HAP-1 (cell line): ENCODE data around the gene NOL7.

Experiments used
- DNase-seq, 2 experiments: peaks; one replicate each; pipeline ENCODE4 v3.0.0-alpha.2; 2016 to 2020; ENCODE audit warnings: low spot score in 2 of 2
- H3K27me3 ChIP-seq: fragments of 250-450 bp; sonication (Bioruptor Pico); 2 replicates; pipeline ENCODE4 v1.5.1; 2020; ENCODE audit warnings: low read depth, mild to moderate bottlenecking, moderate library complexity
- H3K36me3 ChIP-seq: fragments of 250-450 bp; sonication (Bioruptor Pico); replicated peaks from 2 replicates; pipeline ENCODE4 v1.5.1; 2020; ENCODE audit warnings: mild to moderate bottlenecking
- H3K4me1 ChIP-seq: fragments of 250-450 bp; sonication (Bioruptor Pico); 2 replicates; pipeline ENCODE4 v1.5.1; 2020; ENCODE audit warnings: mild to moderate bottlenecking
- H3K4me3 ChIP-seq: fragments of 250-450 bp; sonication (Bioruptor Pico); 2 replicates; pipeline ENCODE4 v1.5.1; 2020; ENCODE audit warnings: mild to moderate bottlenecking, moderate library complexity
- H3K9me3 ChIP-seq: fragments of 250-450 bp; sonication (Bioruptor Pico); 2 replicates; pipeline ENCODE4 v1.5.1; 2020; ENCODE audit warnings: mild to moderate bottlenecking, moderate library complexity
- in situ Hi-C: fragments of 300-500 bp; cut with MboI; formaldehyde crosslinking; loops from 3 replicates; pipeline ENCODE4 v1.14.3; 2020; ENCODE audit warnings: low sequenced_read_pairs, inconsistent platforms, mixed read lengths

The NOL7 gene

GRCh38 chr6:13581700-13582229 is 33.4 kb upstream of the NOL7 start:
- in situ Hi-C loops, result loop anchor here (25.0 kb wide), 1 partner anchor 244 kb away; the partner anchor contains the start of gene TBC1D7
- Histone ChIP-seq H3K4me1 (peaks cover 6% of the 10 kb centered on the region), H3K9me3 (no peaks in the 10 kb centered on the region), H3K36me3 (peaks cover 9% of the 10 kb centered on the region), H3K27me3 (no peaks in the 10 kb centered on the region), H3K4me3 (no peak overlapping the region)
- no peak for DNase-seq

GRCh38 chr6:13586603-13587542 is 28.3 kb upstream of the NOL7 start:
- Histone ChIP-seq H3K4me1 (peaks cover 3% of the 10 kb centered on the region), H3K36me3 (peaks cover 12% of the 10 kb centered on the region), H3K9me3 (no peaks in the 10 kb centered on the region), H3K4me3 (no peak overlapping the region), H3K27me3 (no peaks in the 10 kb centered on the region)
- no peak for DNase-seq
- in situ Hi-C loops, result loop anchor here (25.0 kb wide), 1 partner anchor 250 kb away; the partner anchor contains the start of gene TBC1D7

- H3K9me3 ChIP-seq, result no peaks in the 10 kb centered on the region
- DNase-seq, result no peak
- H3K4me1 ChIP-seq, result no peaks in the 10 kb centered on the region
- no peak overlapping the region for H3K4me3 ChIP-seq
- H3K36me3 ChIP-seq, result peaks cover 9% of the 10 kb centered on the region
- no peaks in the 10 kb centered on the region for H3K27me3 ChIP-seq
- in situ Hi-C loops, result loop anchor here (25.0 kb wide), 1 partner anchor 252 kb away; the partner anchor contains the start of gene TBC1D7
These were observed 25.3 kb upstream of the NOL7 start for GRCh38 chr6:13589801-13590200.

- in situ Hi-C loops, result loop anchor here (25.0 kb wide), 1 partner anchor 253 kb away; the partner anchor contains the start of gene TBC1D7
- H3K36me3 ChIP-seq, result peaks cover 5% of the 10 kb centered on the region; the same call in 1 of the 2 replicates
- no peak for DNase-seq
- no peak overlapping the region for H3K4me3 ChIP-seq
- no peaks in the 10 kb centered on the region for H3K4me1 ChIP-seq
- no peaks in the 10 kb centered on the region for H3K27me3 ChIP-seq
- no peaks in the 10 kb centered on the region for H3K9me3 ChIP-seq
These were observed 24.5 kb upstream of the NOL7 start for GRCh38 chr6:13590574-13591153.

GRCh38 chr6:13591205-13591921 is 23.8 kb upstream of the NOL7 start:
- peaks cover 5% of the 10 kb centered on the region; the same call in 1 of the 2 replicates for H3K36me3 ChIP-seq
- in situ Hi-C loops, result loop anchor here (25.0 kb wide), 1 partner anchor 254 kb away; the partner anchor contains the start of gene TBC1D7
- no peak for DNase-seq

GRCh38 chr6:13593103-13593502 is 22.0 kb upstream of the NOL7 start:
- H3K4me1 ChIP-seq, result no peaks in the 10 kb centered on the region
- no peak overlapping the region for H3K4me3 ChIP-seq
- DNase-seq, result no peak
- in situ Hi-C loops, result loop anchor here (25.0 kb wide), 1 partner anchor 256 kb away; the partner anchor contains the start of gene TBC1D7
- no peaks in the 10 kb centered on the region for H3K9me3 ChIP-seq
- peaks cover 11% of the 10 kb centered on the region for H3K36me3 ChIP-seq
- no peaks in the 10 kb centered on the region for H3K27me3 ChIP-seq

More at GRCh38 chr6:13591205-13591921, 23.8 kb upstream of the NOL7 start:
- H3K27me3 ChIP-seq, result no peaks in the 10 kb centered on the region
- H3K4me1 ChIP-seq, result no peaks in the 10 kb centered on the region
- no peak overlapping the region for H3K4me3 ChIP-seq
- no peaks in the 10 kb centered on the region for H3K9me3 ChIP-seq

- Histone ChIP-seq H3K9me3 (no peaks in the 10 kb centered on the region), H3K4me1 (no peaks in the 10 kb centered on the region), H3K36me3 (peaks cover 9% of the 10 kb centered on the region), H3K4me3 (no peak overlapping the region), H3K27me3 (no peaks in the 10 kb centered on the region)
- in situ Hi-C loops, result loop anchor here (25.0 kb wide), 1 partner anchor 256 kb away; the partner anchor contains the start of gene TBC1D7
- DNase-seq, result no peak
These were observed 21.4 kb upstream of the NOL7 start for GRCh38 chr6:13593720-13594119.

- peaks cover 9% of the 10 kb centered on the region for H3K36me3 ChIP-seq
- DNase-seq, result no peak
- no peaks in the 10 kb centered on the region for H3K4me1 ChIP-seq
- no peak overlapping the region for H3K4me3 ChIP-seq
- no peaks in the 10 kb centered on the region for H3K27me3 ChIP-seq
- no peaks in the 10 kb centered on the region for H3K9me3 ChIP-seq
- in situ Hi-C loops, result loop anchor here (25.0 kb wide), 1 partner anchor 260 kb away; the partner anchor contains the start of gene TBC1D7
These were observed 18.1 kb upstream of the NOL7 start for GRCh38 chr6:13597073-13597472.

GRCh38 chr6:13600036-13600435 is 15.1 kb upstream of the NOL7 start:
- Histone ChIP-seq H3K9me3 (no peaks in the 10 kb centered on the region), H3K4me3 (no peak overlapping the region), H3K27me3 (no peaks in the 10 kb centered on the region), H3K4me1 (no peaks in the 10 kb centered on the region), H3K36me3 (peaks cover 9% of the 10 kb centered on the region)
- in situ Hi-C loops, result no loop called here
- DNase-seq, result no peak

- H3K4me1 ChIP-seq, result no peaks in the 10 kb centered on the region
- H3K4me3 ChIP-seq, result no peak overlapping the region
- H3K9me3 ChIP-seq, result no peaks in the 10 kb centered on the region
- in situ Hi-C loops, result no loop called here
- no peaks in the 10 kb centered on the region for H3K27me3 ChIP-seq
- H3K36me3 ChIP-seq, result no peaks in the 10 kb centered on the region; the same call in 1 of the 2 replicates
- DNase-seq, result no peak
These were observed 11.0 kb upstream of the NOL7 start for GRCh38 chr6:13604135-13604534.

GRCh38 chr6:13604546-13605416 is 10.4 kb upstream of the NOL7 start:
- Histone ChIP-seq H3K27me3 (no peaks in the 10 kb centered on the region), H3K4me3 (no peak overlapping the region), H3K9me3 (no peaks in the 10 kb centered on the region), H3K36me3 (no peaks in the 10 kb centered on the region; the same call in 1 of the 2 replicates), H3K4me1 (no peaks in the 10 kb centered on the region)
- no peak for DNase-seq
- in situ Hi-C loops, result no loop called here

GRCh38 chr6:13605634-13606033 is 9.5 kb upstream of the NOL7 start:
- no peaks in the 10 kb centered on the region for H3K4me1 ChIP-seq
- DNase-seq, result no peak
- no peaks in the 10 kb centered on the region; the same call in 1 of the 2 replicates for H3K36me3 ChIP-seq
- H3K9me3 ChIP-seq, result no peaks in the 10 kb centered on the region
- no peak overlapping the region for H3K4me3 ChIP-seq
- in situ Hi-C loops, result no loop called here
- no peaks in the 10 kb centered on the region for H3K27me3 ChIP-seq
